ENCODE data around the gene DEDD2. TPM values are rescaled to one million over a fixed set of nuclear protein-coding genes. Genes with fewer than 3 reads are reported as not detected.

DEDD2 gene
- total and polyA plus RNA-seq, 8 donors = 9.7 to 25.4 (median 13.7) TPM

DNA sequence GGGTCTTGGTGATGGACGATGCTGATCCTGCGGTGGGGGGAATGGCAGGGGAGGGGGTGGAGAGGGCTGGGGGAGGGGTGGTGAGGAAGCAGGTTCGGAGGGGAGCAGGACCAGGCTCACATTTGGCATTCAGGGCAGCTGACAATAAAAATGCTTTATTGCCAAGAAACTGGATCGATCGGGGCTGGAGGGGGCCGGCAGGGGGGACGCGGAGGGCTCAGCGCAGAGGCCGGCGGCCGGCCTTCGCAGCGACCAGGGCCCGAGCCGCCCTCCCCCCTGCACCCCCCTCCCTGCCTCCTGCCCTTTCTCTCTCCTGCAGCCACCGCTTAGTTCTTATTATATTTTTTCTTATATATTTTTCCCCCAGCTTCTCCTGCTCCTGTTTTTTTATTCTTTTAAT, 67.1 kb downstream of the DEDD2 start:
- WGBS, 2 donors = 2 to 8% methylated on average over 14 to 17 of the region's 17 CpGs
- peaks cover 11 to 22% (median 12%) of the 10 kb centered on the region in 3 donors for H3K4me1 ChIP-seq
- intact Hi-C loops (cut with DNase I) = no loop called here
- ATAC-seq = peak; percentile 87 to 95 (median 92)
- no peak overlapping the region for H3K27ac ChIP-seq
- no peak overlapping the region for H3K4me3 ChIP-seq
- no peaks in the 10 kb centered on the region for H3K36me3 ChIP-seq
- no peak for FAIRE-seq
- TF ChIP-seq, protein P1, sequence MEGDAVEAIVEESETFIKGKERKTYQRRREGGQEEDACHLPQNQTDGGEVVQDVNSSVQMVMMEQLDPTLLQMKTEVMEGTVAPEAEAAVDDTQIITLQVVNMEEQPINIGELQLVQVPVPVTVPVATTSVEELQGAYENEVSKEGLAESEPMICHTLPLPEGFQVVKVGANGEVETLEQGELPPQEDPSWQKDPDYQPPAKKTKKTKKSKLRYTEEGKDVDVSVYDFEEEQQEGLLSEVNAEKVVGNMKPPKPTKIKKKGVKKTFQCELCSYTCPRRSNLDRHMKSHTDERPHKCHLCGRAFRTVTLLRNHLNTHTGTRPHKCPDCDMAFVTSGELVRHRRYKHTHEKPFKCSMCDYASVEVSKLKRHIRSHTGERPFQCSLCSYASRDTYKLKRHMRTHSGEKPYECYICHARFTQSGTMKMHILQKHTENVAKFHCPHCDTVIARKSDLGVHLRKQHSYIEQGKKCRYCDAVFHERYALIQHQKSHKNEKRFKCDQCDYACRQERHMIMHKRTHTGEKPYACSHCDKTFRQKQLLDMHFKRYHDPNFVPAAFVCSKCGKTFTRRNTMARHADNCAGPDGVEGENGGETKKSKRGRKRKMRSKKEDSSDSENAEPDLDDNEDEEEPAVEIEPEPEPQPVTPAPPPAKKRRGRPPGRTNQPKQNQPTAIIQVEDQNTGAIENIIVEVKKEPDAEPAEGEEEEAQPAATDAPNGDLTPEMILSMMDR (IDR thresholded peaks at IDR 0.05) = no peak
- DNase-seq = peak; percentile 46 to 85 (median 77)
- no peaks in the 10 kb centered on the region for H3K27me3 ChIP-seq
- no peaks in the 10 kb centered on the region for H3K9me3 ChIP-seq

DNA sequence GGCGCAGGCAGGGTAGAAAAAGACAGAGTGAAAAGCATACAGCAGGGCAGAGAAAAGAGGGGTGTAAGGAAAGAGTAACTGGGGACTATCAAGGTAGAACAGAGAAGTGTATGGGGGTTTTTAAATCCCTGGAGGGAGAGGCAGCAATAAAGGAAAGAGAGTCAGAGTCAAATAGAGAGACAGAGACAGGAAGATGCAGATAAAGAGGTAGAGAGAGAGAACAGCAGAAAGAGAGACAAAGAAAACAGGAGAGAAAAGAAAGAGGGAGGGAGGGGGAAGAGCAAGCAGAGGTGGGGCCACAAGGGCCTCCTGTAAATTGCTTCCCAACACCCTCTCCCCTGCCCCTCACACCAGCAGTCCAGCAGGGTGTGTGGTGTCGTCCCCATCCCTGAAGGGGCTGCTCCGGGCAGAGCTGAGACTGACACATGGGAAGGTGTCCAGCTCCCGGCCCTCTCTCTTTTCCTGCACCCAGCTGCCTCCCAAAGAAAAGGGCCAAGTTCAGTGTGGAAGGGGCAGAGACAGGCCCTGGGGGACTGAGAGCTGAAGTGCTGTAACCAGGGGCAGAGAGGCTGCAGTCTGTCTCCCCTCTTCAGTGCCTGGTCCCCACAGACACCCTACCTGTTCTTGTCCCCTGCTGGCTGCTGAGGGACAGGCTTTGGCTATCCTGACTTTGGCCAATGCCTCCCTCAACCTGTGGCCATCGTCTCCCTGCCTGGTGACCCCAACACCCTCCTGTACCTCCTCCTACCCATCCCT, 67.9 kb downstream of the DEDD2 start:
- intact Hi-C loops (cut with DNase I) = no loop called here
- FAIRE-seq (no peak), ATAC-seq (peak in 1 of 4 donors; percentile 6), DNase-seq (no peak)
- Histone ChIP-seq H3K9me3 (no peaks in the 10 kb centered on the region), H3K27ac (no peak overlapping the region), H3K4me1 (peaks cover 11 to 22% (median 12%) of the 10 kb centered on the region in 3 donors), H3K27me3 (no peaks in the 10 kb centered on the region), H3K36me3 (no peaks in the 10 kb centered on the region), H3K4me3 (no peak overlapping the region)
- WGBS, 2 donors = 40 to 51% methylated on average over 5 of the region's 5 CpGs
- TF ChIP-seq, protein P1 (IDR thresholded peaks at IDR 0.05) = no peak

Other genes starting within 250 kb of the DEDD2 start
- gene ATP1A3, start 223.4 kb downstream of the DEDD2 start, total RNA-seq = under 1 TPM; 0.09 to 0.44 (median 0.32) TPM
- 1 to 10 TPM in 1 of 2 donors, under 1 TPM in 1; 0.30 to 1.2 TPM for gene ATP1A3, start 223.4 kb downstream of the DEDD2 start, polyA plus RNA-seq
- gene GRIK5, start 147.5 kb downstream of the DEDD2 start, total RNA-seq = 1 to 10 TPM; 1.9 to 3.6 (median 3.1) TPM
- gene GRIK5, start 147.5 kb downstream of the DEDD2 start, polyA plus RNA-seq = 10 to 100 TPM in 1 of 2 donors, 1 to 10 TPM in 1; 4.8 to 10.5 TPM
- 1 to 10 TPM; 3.9 to 8.5 (median 5.8) TPM for gene ZNF574, start 141.5 kb downstream of the DEDD2 start, total RNA-seq
- 1 to 10 TPM; 4.9 to 6.2 TPM for gene ZNF574, start 141.5 kb downstream of the DEDD2 start, polyA plus RNA-seq
- gene POU2F2, start 85.2 kb downstream of the DEDD2 start, total RNA-seq = 1 to 10 TPM in 3 of 6 donors, under 1 TPM in 3; 0.56 to 5.6 (median 1.00) TPM
- gene POU2F2, start 85.2 kb downstream of the DEDD2 start, polyA plus RNA-seq = 1 to 10 TPM; 1.7 to 1.9 TPM
- 1 to 10 TPM; 5.0 to 7.5 (median 6.2) TPM for gene ZNF526, start 2.6 kb upstream of the DEDD2 start, total RNA-seq
- 1 to 10 TPM; 2.4 to 3.9 TPM for gene ZNF526, start 2.6 kb upstream of the DEDD2 start, polyA plus RNA-seq
- 10 to 100 TPM in 5 of 6 donors, 1 to 10 TPM in 1; 9.9 to 19.4 (median 14.5) TPM for gene GSK3A, start 24.9 kb upstream of the DEDD2 start, total RNA-seq
- 10 to 100 TPM; 25.7 to 27.6 TPM for gene GSK3A, start 24.9 kb upstream of the DEDD2 start, polyA plus RNA-seq
- 10 to 100 TPM; 20.5 to 29.2 (median 22.2) TPM for gene ERF, start 37.5 kb upstream of the DEDD2 start, total RNA-seq
- gene ERF, start 37.5 kb upstream of the DEDD2 start, polyA plus RNA-seq = 10 to 100 TPM; 36.6 to 48.5 TPM
- gene CIC, start 51.6 kb upstream of the DEDD2 start, total RNA-seq = 10 to 100 TPM; 27.7 to 37.6 (median 32.0) TPM
- 10 to 100 TPM; 47.1 to 65.0 TPM for gene CIC, start 51.6 kb upstream of the DEDD2 start, polyA plus RNA-seq
- gene PRR19, start 84.5 kb upstream of the DEDD2 start, total RNA-seq = under 1 TPM; 0.12 to 0.69 (median 0.34) TPM
- gene PRR19, start 84.5 kb upstream of the DEDD2 start, polyA plus RNA-seq = under 1 TPM; 0.34 to 0.99 TPM
- gene PAFAH1B3, start 84.9 kb upstream of the DEDD2 start, total RNA-seq = 10 to 100 TPM in 4 of 6 donors, 1 to 10 TPM in 2; 6.2 to 19.8 (median 10.2) TPM
- gene PAFAH1B3, start 84.9 kb upstream of the DEDD2 start, polyA plus RNA-seq = 10 to 100 TPM; 18.2 to 24.3 TPM
- 1 to 10 TPM in 2 of 6 donors, under 1 TPM in 4; 0.46 to 1.5 (median 0.94) TPM for gene TMEM145, start 95.6 kb upstream of the DEDD2 start, total RNA-seq
- gene TMEM145, start 95.6 kb upstream of the DEDD2 start, polyA plus RNA-seq = 1 to 10 TPM; 2.2 to 8.2 TPM
- gene MEGF8, start 108.0 kb upstream of the DEDD2 start, total RNA-seq = 10 to 100 TPM in 2 of 6 donors, 1 to 10 TPM in 4; 7.3 to 15.9 (median 9.0) TPM
- 10 to 100 TPM in 1 of 2 donors, 1 to 10 TPM in 1; 8.8 to 14.4 TPM for gene MEGF8, start 108.0 kb upstream of the DEDD2 start, polyA plus RNA-seq
- gene CNFN, start 172.6 kb upstream of the DEDD2 start, total RNA-seq = 1 to 10 TPM in 1 of 6 donors, under 1 TPM in 4, not detected in 1; 0.32 to 1.9 (median 0.61) TPM
- 1 to 10 TPM; 4.0 to 4.2 TPM for gene CNFN, start 172.6 kb upstream of the DEDD2 start, polyA plus RNA-seq
- 10 to 100 TPM in 1 of 6 donors, 1 to 10 TPM in 5; 1.6 to 14.4 (median 4.0) TPM for gene LIPE, start 209.7 kb upstream of the DEDD2 start, total RNA-seq
- gene LIPE, start 209.7 kb upstream of the DEDD2 start, polyA plus RNA-seq = 10 to 100 TPM in 1 of 2 donors, 1 to 10 TPM in 1; 6.4 to 38.3 TPM
- gene CXCL17, start 225.3 kb upstream of the DEDD2 start, total RNA-seq = 10 to 100 TPM in 4 of 6 donors, 1 to 10 TPM in 2; 5.1 to 42.1 (median 11.8) TPM
- gene CXCL17, start 225.3 kb upstream of the DEDD2 start, polyA plus RNA-seq = 1 to 10 TPM; 4.3 to 4.7 TPM

Data from pancreas (tissue), 10 donors.